ENCODE data around the gene FHOD3. TPM values are rescaled to one million over a fixed set of nuclear protein-coding genes. Genes with fewer than 3 reads are reported as not detected.

The FHOD3 gene
- total RNA-seq, 1 donor from 2014 or later, result 5.9 TPM

DNA sequence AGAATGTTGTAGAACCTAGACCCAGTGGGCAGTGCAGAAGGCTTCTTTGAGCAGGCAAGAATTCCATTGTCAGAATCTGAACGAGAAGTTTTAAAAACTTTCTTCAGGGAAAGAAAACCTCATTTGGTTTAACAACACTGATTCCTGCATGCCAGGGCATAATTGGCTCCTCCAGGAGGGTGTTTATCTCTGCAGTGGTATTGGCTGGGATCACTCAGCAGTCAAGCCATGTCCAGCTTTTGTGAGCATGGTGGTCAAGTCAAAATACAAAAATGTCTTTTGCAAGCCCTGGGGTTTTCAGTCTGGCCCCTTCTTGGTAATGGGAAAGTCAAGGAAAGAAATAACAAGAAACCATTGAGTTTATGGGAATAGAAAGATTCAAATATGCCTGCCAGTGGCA is 28.3 kb downstream of the FHOD3 start:
- H3K4me1 Mint-ChIP-seq (ENCODE audit: low read depth, unreplicated experiment), result peaks cover 22% of the 10 kb centered on the region
- no peak overlapping the region for H3K4me3 Mint-ChIP-seq (ENCODE audit: unreplicated experiment)
- peaks cover 12% of the 10 kb centered on the region for H3K36me3 Mint-ChIP-seq (ENCODE audit: low read depth, unreplicated experiment)
- H3K27me3 ChIP-seq (ENCODE audit: insufficient read depth, low read length), result no peaks in the 10 kb centered on the region
- FAIRE-seq, result no peak
- peaks cover 2% of the 10 kb centered on the region for H3K9me3 Mint-ChIP-seq (ENCODE audit: unreplicated experiment)
- TF ChIP-seq, protein P1, sequence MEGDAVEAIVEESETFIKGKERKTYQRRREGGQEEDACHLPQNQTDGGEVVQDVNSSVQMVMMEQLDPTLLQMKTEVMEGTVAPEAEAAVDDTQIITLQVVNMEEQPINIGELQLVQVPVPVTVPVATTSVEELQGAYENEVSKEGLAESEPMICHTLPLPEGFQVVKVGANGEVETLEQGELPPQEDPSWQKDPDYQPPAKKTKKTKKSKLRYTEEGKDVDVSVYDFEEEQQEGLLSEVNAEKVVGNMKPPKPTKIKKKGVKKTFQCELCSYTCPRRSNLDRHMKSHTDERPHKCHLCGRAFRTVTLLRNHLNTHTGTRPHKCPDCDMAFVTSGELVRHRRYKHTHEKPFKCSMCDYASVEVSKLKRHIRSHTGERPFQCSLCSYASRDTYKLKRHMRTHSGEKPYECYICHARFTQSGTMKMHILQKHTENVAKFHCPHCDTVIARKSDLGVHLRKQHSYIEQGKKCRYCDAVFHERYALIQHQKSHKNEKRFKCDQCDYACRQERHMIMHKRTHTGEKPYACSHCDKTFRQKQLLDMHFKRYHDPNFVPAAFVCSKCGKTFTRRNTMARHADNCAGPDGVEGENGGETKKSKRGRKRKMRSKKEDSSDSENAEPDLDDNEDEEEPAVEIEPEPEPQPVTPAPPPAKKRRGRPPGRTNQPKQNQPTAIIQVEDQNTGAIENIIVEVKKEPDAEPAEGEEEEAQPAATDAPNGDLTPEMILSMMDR (IDR thresholded peaks at IDR 0.05; ENCODE audit: insufficient read depth, low read depth, low read length), result no peak
- TF ChIP-seq EZH2 (IDR thresholded peaks at IDR 0.05; ENCODE audit: insufficient read depth, low read length), result no peak
- H3K27ac Mint-ChIP-seq (ENCODE audit: unreplicated experiment), result no peak overlapping the region
- H3K4me3 ChIP-seq (ENCODE audit: insufficient read depth, low read depth, low read length), result no peak overlapping the region
- no peak overlapping the region for H3K9ac ChIP-seq (ENCODE audit: low read length)
- peaks cover 14% of the 10 kb centered on the region for H3K27me3 Mint-ChIP-seq (ENCODE audit: low read depth, unreplicated experiment)
- H2AFZ ChIP-seq (ENCODE audit: low read depth, low read length), result no peak overlapping the region
- DNase-seq (ENCODE audit: low read depth), result no peak
- no peak overlapping the region for H3K4me2 ChIP-seq (ENCODE audit: low read length)
- peaks cover 29% of the 10 kb centered on the region for H3K79me2 ChIP-seq (ENCODE audit: insufficient read depth, low read length)
- no peaks in the 10 kb centered on the region for H3K9me3 ChIP-seq (ENCODE audit: insufficient read depth, low read depth, low read length)
- peaks cover 11% of the 10 kb centered on the region for H3K4me1 ChIP-seq (ENCODE audit: insufficient read depth, low read length)
- H3K36me3 ChIP-seq (ENCODE audit: insufficient read depth, low read length), result no peaks in the 10 kb centered on the region
- peaks cover 12% of the 10 kb centered on the region for H4K20me1 ChIP-seq (ENCODE audit: insufficient read depth, low read length)
- H3K27ac ChIP-seq (ENCODE audit: low read depth, low read length), result no peak overlapping the region

GRCh38 chr18:36326771-36327170 is 29.3 kb downstream of the FHOD3 start:
- H3K36me3 ChIP-seq (ENCODE audit: insufficient read depth, low read length), result no peaks in the 10 kb centered on the region
- H3K4me3 Mint-ChIP-seq (ENCODE audit: unreplicated experiment), result no peak overlapping the region
- H3K4me2 ChIP-seq (ENCODE audit: low read length), result no peak overlapping the region
- no peak overlapping the region for H3K4me3 ChIP-seq (ENCODE audit: insufficient read depth, low read depth, low read length)
- no peak overlapping the region for H2AFZ ChIP-seq (ENCODE audit: low read depth, low read length)
- H3K9ac ChIP-seq (ENCODE audit: low read length), result no peak overlapping the region
- H3K27ac ChIP-seq (ENCODE audit: low read depth, low read length), result no peak overlapping the region
- TF ChIP-seq, protein P1 (IDR thresholded peaks at IDR 0.05; ENCODE audit: insufficient read depth, low read depth, low read length), result no peak
- no peak for TF ChIP-seq EZH2 (IDR thresholded peaks at IDR 0.05; ENCODE audit: insufficient read depth, low read length)
- DNase-seq (ENCODE audit: low read depth), result no peak
- H3K36me3 Mint-ChIP-seq (ENCODE audit: low read depth, unreplicated experiment), result peaks cover 11% of the 10 kb centered on the region
- H3K4me1 Mint-ChIP-seq (ENCODE audit: low read depth, unreplicated experiment), result peaks cover 21% of the 10 kb centered on the region
- no peak for FAIRE-seq
- peaks cover 14% of the 10 kb centered on the region for H3K27me3 Mint-ChIP-seq (ENCODE audit: low read depth, unreplicated experiment)
- peaks cover 23% of the 10 kb centered on the region for H3K79me2 ChIP-seq (ENCODE audit: insufficient read depth, low read length)
- no peaks in the 10 kb centered on the region for H3K9me3 ChIP-seq (ENCODE audit: insufficient read depth, low read depth, low read length)
- H3K27ac Mint-ChIP-seq (ENCODE audit: unreplicated experiment), result no peak overlapping the region
- H3K4me1 ChIP-seq (ENCODE audit: insufficient read depth, low read length), result peaks cover 4% of the 10 kb centered on the region
- no peaks in the 10 kb centered on the region for H3K27me3 ChIP-seq (ENCODE audit: insufficient read depth, low read length)
- H3K9me3 Mint-ChIP-seq (ENCODE audit: unreplicated experiment), result peaks cover 2% of the 10 kb centered on the region
- peaks cover 12% of the 10 kb centered on the region for H4K20me1 ChIP-seq (ENCODE audit: insufficient read depth, low read length)

- no peak for DNase-seq (ENCODE audit: low read depth)
- Histone ChIP-seq H2AFZ (ENCODE audit: low read depth, low read length) (no peak overlapping the region), H3K27me3 (ENCODE audit: insufficient read depth, low read length) (no peaks in the 10 kb centered on the region), H3K9ac (ENCODE audit: low read length) (no peak overlapping the region), H3K4me1 (ENCODE audit: insufficient read depth, low read length) (peaks cover 2% of the 10 kb centered on the region), H4K20me1 (ENCODE audit: insufficient read depth, low read length) (peaks cover 21% of the 10 kb centered on the region), H3K79me2 (ENCODE audit: insufficient read depth, low read length) (peaks cover 15% of the 10 kb centered on the region), H3K36me3 (ENCODE audit: insufficient read depth, low read length) (no peaks in the 10 kb centered on the region), H3K4me2 (ENCODE audit: low read length) (no peak overlapping the region), H3K4me3 (ENCODE audit: insufficient read depth, low read depth, low read length) (no peak overlapping the region), H3K9me3 (ENCODE audit: insufficient read depth, low read depth, low read length) (no peaks in the 10 kb centered on the region), H3K27ac (ENCODE audit: low read depth, low read length) (no peak overlapping the region)
- Mint-ChIP-seq H3K4me1 (ENCODE audit: low read depth, unreplicated experiment) (peaks cover 19% of the 10 kb centered on the region), H3K27ac (ENCODE audit: unreplicated experiment) (no peak overlapping the region), H3K4me3 (ENCODE audit: unreplicated experiment) (no peak overlapping the region), H3K27me3 (ENCODE audit: low read depth, unreplicated experiment) (peaks cover 8% of the 10 kb centered on the region), H3K9me3 (ENCODE audit: unreplicated experiment) (peaks cover 2% of the 10 kb centered on the region), H3K36me3 (ENCODE audit: low read depth, unreplicated experiment) (peaks cover 9% of the 10 kb centered on the region)
- no peak for FAIRE-seq
- TF ChIP-seq, protein P1 (IDR thresholded peaks at IDR 0.05; ENCODE audit: insufficient read depth, low read depth, low read length), result no peak
- no peak for TF ChIP-seq EZH2 (IDR thresholded peaks at IDR 0.05; ENCODE audit: insufficient read depth, low read length)
Measured at GRCh38 chr18:36327352-36328316, 30.1 kb downstream of the FHOD3 start.
